Measurements from ENCODE around the gene FKBP11. TPM values are rescaled to one million over a fixed set of nuclear protein-coding genes. Genes with fewer than 3 reads are reported as not detected.

The FKBP11 gene
- total and polyA plus RNA-seq, 2 of the 8 experiments (the other 6 are each of a cell fraction or from before 2014, with no cell fraction given) = 45.7 to 65.1 TPM

DNA sequence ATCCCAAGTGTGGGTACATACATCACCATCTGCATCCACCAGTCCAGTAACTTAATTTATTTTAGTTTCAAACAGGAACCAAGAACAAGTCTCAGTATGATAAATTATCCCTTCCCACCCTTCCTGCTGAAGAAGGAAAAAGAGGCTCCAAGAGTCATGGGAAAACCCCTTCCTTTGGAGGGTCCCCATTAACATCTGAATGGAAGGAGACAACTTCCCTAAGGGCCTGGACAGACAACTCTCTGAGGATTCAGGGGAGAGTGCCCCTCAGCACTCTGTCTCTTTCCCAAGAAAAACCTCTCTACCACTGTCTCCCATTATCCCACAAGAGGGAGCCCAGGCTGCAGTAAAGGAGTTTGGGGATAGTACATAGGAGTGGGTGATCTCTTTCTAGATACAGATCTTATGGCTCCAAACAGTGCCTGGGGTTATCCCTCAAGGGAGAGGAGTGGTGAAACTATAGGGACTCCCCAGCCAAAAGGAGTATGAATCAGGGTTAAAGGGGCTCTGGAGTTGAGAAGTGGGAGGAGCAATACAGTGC lies 40.1 kb upstream of the FKBP11 start (continued):
- TF ChIP-seq EP300 (IDR thresholded peaks at IDR 0.05; ENCODE audit: borderline replicate concordance in 1 of 2, low read depth in 2 of 2, low read length in 2 of 2) = peak in 1 of 2 experiments; percentile 70; a peak in 1 of 3 replicates
- peak; percentile 58 to 68 for TF ChIP-seq RAD21 (IDR thresholded peaks at IDR 0.05 in 1 of 2, conservative IDR thresholded peaks at IDR 0.05 in 1 of 2; ENCODE audit: low read depth in 2 of 2, low read length in 2 of 2)

Measured in H1 (cell line).